A549 (cell line): ENCODE measurements around the gene TMCO4.

Experiments
- BHLHE40 ChIP-seq: IDR thresholded peaks from 2 replicates; pipeline ENCODE4 v1.6.1; 2012; ENCODE audit warnings: low read depth, low read length, inconsistent platforms
- CTCF ChIP-seq: fragments of >200 bp; sonication (Bioruptor Twin); formaldehyde crosslinking; IDR thresholded peaks from 3 replicates; pipeline ENCODE4 v1.5.1; 2016
- EP300 ChIP-seq, 2 experiments: fragments of >200 bp; sonication (Bioruptor Twin); formaldehyde crosslinking; IDR thresholded peaks; 2 replicates in 1 of 2; 3 replicates in 1 of 2; pipeline ENCODE4 v1.6.1; 2016 to 2017
- HOXB13 ChIP-seq: fragments of 250-450 bp; sonication (Bioruptor Pico); IDR thresholded peaks from 2 replicates; pipeline ENCODE4 v1.5.0; 2020; ENCODE audit warnings: low read depth, mild to moderate bottlenecking, moderate library complexity
- JUNB ChIP-seq: fragments of >200 bp; sonication (Bioruptor Twin); formaldehyde crosslinking; IDR thresholded peaks from 2 replicates; pipeline ENCODE4 v1.6.1; 2016
- POLR2A ChIP-seq: IDR thresholded peaks from 2 replicates; pipeline ENCODE4 v1.6.1; 2012; ENCODE audit warnings: mild to moderate bottlenecking, low read length

- TF ChIP-seq JUNB (no peak), HOXB13 (CRISPR knock-in tag) (no peak), POLR2A (no peak), BHLHE40 (no peak), EP300 (IDR thresholded peaks at IDR 0.05) (no peak), CTCF (no peak)
Observed at GRCh38 chr1:19657511-19657910, 142.2 kb downstream of the TMCO4 start.
